ENCODE data around the gene MOB4.
"Not testable (repeated sequence)": the region's sequence is repeated elsewhere in the genome, so short reads cannot be mapped to it uniquely, and the experiment has no call there.

Gene MOB4

GRCh38 chr2:197515739-197516392 lies at the start of gene MOB4:
Gene MOB4, plus strand, starts transcription at chr2:197516066. Its CDS starts 21 bp downstream, at chr2:197516087.
- DNase-seq: peak; percentile 85

GRCh38 chr2:197472166-197472565 lies 43.7 kb upstream of the MOB4 start:
- no peak for DNase-seq

- no peak for DNase-seq
These were observed 38.1 kb upstream of the MOB4 start for GRCh38 chr2:197477797-197478196.

- no peak for DNase-seq
These were observed 35.5 kb upstream of the MOB4 start for GRCh38 chr2:197480165-197481036.

GRCh38 chr2:197484248-197484647 lies 31.6 kb upstream of the MOB4 start:
- not testable (repeated sequence) for DNase-seq

- DNase-seq: no peak
These were observed 29.7 kb upstream of the MOB4 start for GRCh38 chr2:197486175-197486574.

- DNase-seq: no peak
These were observed 28.5 kb upstream of the MOB4 start for GRCh38 chr2:197487385-197487784.

GRCh38 chr2:197495433-197496134 lies 20.3 kb upstream of the MOB4 start:
- no peak for DNase-seq

- DNase-seq: no peak
These were observed 19.2 kb upstream of the MOB4 start for GRCh38 chr2:197496695-197497094.

- DNase-seq: no peak
These were observed 18.5 kb upstream of the MOB4 start for GRCh38 chr2:197497326-197497725.

GRCh38 chr2:197498235-197498936 lies 17.5 kb upstream of the MOB4 start:
- DNase-seq: no peak

- DNase-seq: peak; percentile 7
These were observed 16.8 kb upstream of the MOB4 start for GRCh38 chr2:197498937-197499593.

- peak; percentile 98 for DNase-seq
These were observed 16.0 kb upstream of the MOB4 start, which contains the start of the genes HSPD1 and HSPE1 for GRCh38 chr2:197499594-197500502. Gene HSPD1, minus strand, starts transcription at chr2:197499840. Its CDS starts 992 bp downstream, at chr2:197498848. Gene HSPE1, plus strand, starts transcription at chr2:197500379. Its CDS starts 58 bp downstream, at chr2:197500437.

GRCh38 chr2:197500503-197501131 lies 15.2 kb upstream of the MOB4 start:
- DNase-seq: peak; percentile 54

GRCh38 chr2:197502201-197502600 lies 13.7 kb upstream of the MOB4 start:
- DNase-seq: no peak

GRCh38 chr2:197502685-197503084 lies 13.2 kb upstream of the MOB4 start:
- no peak for DNase-seq

GRCh38 chr2:197504000-197504399 lies 11.9 kb upstream of the MOB4 start:
- DNase-seq: no peak

GRCh38 chr2:197504512-197504911 lies 11.4 kb upstream of the MOB4 start:
- DNase-seq: no peak

GRCh38 chr2:197506658-197507057 lies 9.2 kb upstream of the MOB4 start:
- DNase-seq: no peak

GRCh38 chr2:197513915-197514314 lies 2.0 kb upstream of the MOB4 start:
- DNase-seq: no peak

- DNase-seq: no peak
These were observed 1.1 kb upstream of the MOB4 start for GRCh38 chr2:197514754-197515153.

Measured in NCI-H1105 (cell line).